Right lobe of liver (tissue), 6 donors: Measurements from ENCODE around the gene TMCC3. TPM values are rescaled to one million over a fixed set of nuclear protein-coding genes. Genes with fewer than 3 reads are reported as not detected.

Source experiments
- ATAC-seq, 4 donors: fragments of 200-7000 bp; cut with Tn5 transposase; one replicate each; pipeline ENCODE4 v1.9.1; 2020; ENCODE audit warnings: mild to moderate bottlenecking in 4 of 4, moderate library complexity in 4 of 4
- DNase-seq, 3 donors: peaks; one replicate each; pipeline ENCODE4 v3.0.0-alpha.2; 2020
- H3K27ac ChIP-seq, 3 donors: fragments of 200-600 bp; one replicate each; pipeline ENCODE4 v1.8.0; 2022
- H3K27me3 ChIP-seq, 2 donors: fragments of 200-600 bp; one replicate each; pipeline ENCODE4 v1.8.0; 2022
- H3K36me3 ChIP-seq, 4 donors: fragments of 200-600 bp; sonication (generic) in 1 of 4; one replicate each; pipeline versions ENCODE4 v1.5.1 to v1.8.0; 2017 to 2022; ENCODE audit warnings: control low read depth in 1 of 4
- H3K4me1 ChIP-seq, 4 donors: fragments of 200-600 bp; sonication (generic) in 1 of 4; one replicate each; pipeline versions ENCODE4 v1.5.1 to v1.8.0; 2017 to 2022; ENCODE audit warnings: control low read depth in 1 of 4
- H3K4me3 ChIP-seq, 3 donors: fragments of 200-600 bp; one replicate each; pipeline ENCODE4 v1.8.0; 2022
- H3K9me3 ChIP-seq, 4 donors: fragments of 200-600 bp; sonication (generic) in 1 of 4; one replicate each; pipeline versions ENCODE4 v1.5.1 to v1.8.0; 2017 to 2022; ENCODE audit warnings: control low read depth in 1 of 4
- CTCF ChIP-seq, 4 donors: fragments of 200-600 bp in 3 of 4; fragments of 450-650 bp in 1 of 4; IDR thresholded peaks; one replicate each; pipeline versions ENCODE4 v1.5.1 to v1.8.0; 2016 to 2022; ENCODE audit warnings: antibody characterized with exemption in 4 of 4, mild to moderate bottlenecking in 2 of 4
- POLR2A ChIP-seq: fragments of 450-650 bp; IDR thresholded peaks from one replicate; pipeline ENCODE4 v1.6.1; 2017; ENCODE audit warnings: antibody characterized with exemption, mild to moderate bottlenecking
- WGBS: methylation state at CpG from one replicate; pipeline ENCODE4 v1.1.6; 2018; ENCODE audit warnings: low coverage, low lambda C conversion rate; ENCODE audit not compliant: insufficient coverage; ENCODE audit errors: missing lambda C conversion rate; 5-methylcytosine and 5-hydroxymethylcytosine counted together
- intact Hi-C, 2 donors: fragments of 100-400 bp; cut with DNase I; formaldehyde crosslinking; loops; one replicate each; pipeline versions ENCODE4 v1.11.2 to v1.14.1; 2022
- total RNA-seq, 6 experiments: library from RNA; depleted of rRNA in 2 of 6; stranded (reverse); fragments of >200 nt in 2 of 6; fragmentation: NEBNext Ultra II Directional in 3 of 6; extraction: Animal tissue kit (Norgen Biotek cat#: 25700) in 3 of 6; gene quantifications; one replicate each; pipeline versions ENCODE4 v1.1.0 to v1.2.4, GENCODE V29; 2016 to 2023
- donor health status: DM: no; HTN: yes; CAD: no.
- donor health status: DM: no; HTN: no; CAD: no.
- donor health status: DM: no; HTN: no; CAD: no.
- donor health status: DM: no; HTN: yes; CAD: no.
- donor health status: DM: no; HTN: yes; CAD: no.

TMCC3 gene
- total RNA-seq, 6 experiments from 2014 or later = 2.1 to 6.2 (median 3.2) TPM

- no peaks in the 10 kb centered on the region for H3K36me3 ChIP-seq
- H3K4me1 ChIP-seq = no peaks in the 10 kb centered on the region
- no peaks in the 10 kb centered on the region for H3K9me3 ChIP-seq
- no peaks in the 10 kb centered on the region for H3K27me3 ChIP-seq
- no peak overlapping the region for H3K27ac ChIP-seq
- DNase-seq (no peak), ATAC-seq (no peak)
- WGBS = 83% methylated on average over 3 of the region's 4 CpGs
- TF ChIP-seq POLR2A (no peak), CTCF (IDR thresholded peaks at IDR 0.05) (no peak)
- H3K4me3 ChIP-seq = no peak overlapping the region
- intact Hi-C loops = no loop called here
These were observed 29.3 kb upstream of the TMCC3 start for GRCh38 chr12:94679554-94680195.

DNA sequence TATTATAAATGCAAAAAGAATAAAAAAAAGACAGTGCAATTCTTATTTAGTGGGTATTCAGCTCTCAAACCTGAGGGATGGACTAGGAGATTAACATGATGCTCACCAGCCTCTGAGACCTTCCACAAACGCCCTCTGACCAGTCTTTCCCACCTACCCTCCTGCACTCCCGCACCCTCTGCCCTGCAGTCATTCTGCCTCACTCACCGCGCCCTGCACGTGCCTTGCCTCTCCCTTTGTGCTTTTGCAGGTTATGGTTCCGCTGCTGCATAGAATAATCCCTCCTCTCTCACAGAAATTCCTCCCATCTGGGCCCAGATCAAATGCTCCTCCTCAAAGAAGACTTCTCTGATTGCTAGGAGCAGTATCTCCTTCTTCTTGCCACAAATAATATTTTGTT is 28.5 kb upstream of the TMCC3 start:
- DNase-seq = no peak
- no peak overlapping the region for H3K4me3 ChIP-seq
- WGBS = 79% methylated on average over 6 of the region's 6 CpGs
- no peak for ATAC-seq
- no peaks in the 10 kb centered on the region for H3K27me3 ChIP-seq
- no peak overlapping the region for H3K27ac ChIP-seq
- no peaks in the 10 kb centered on the region for H3K4me1 ChIP-seq
- intact Hi-C loops = no loop called here
- no peaks in the 10 kb centered on the region for H3K36me3 ChIP-seq
- no peak for TF ChIP-seq POLR2A
- no peak for TF ChIP-seq CTCF (IDR thresholded peaks at IDR 0.05)
- H3K9me3 ChIP-seq = no peaks in the 10 kb centered on the region

- DNase-seq (no peak), ATAC-seq (no peak)
- no peak for TF ChIP-seq CTCF (IDR thresholded peaks at IDR 0.05)
- TF ChIP-seq POLR2A = no peak
- H3K4me3 ChIP-seq = no peak overlapping the region
- no peaks in the 10 kb centered on the region for H3K27me3 ChIP-seq
- H3K36me3 ChIP-seq = no peaks in the 10 kb centered on the region
- H3K9me3 ChIP-seq = no peaks in the 10 kb centered on the region
- H3K27ac ChIP-seq = no peak overlapping the region
- 50% methylated on average over 8 of the region's 9 CpGs for WGBS
- H3K4me1 ChIP-seq = no peaks in the 10 kb centered on the region
- intact Hi-C loops = no loop called here
These were observed 28.0 kb upstream of the TMCC3 start for GRCh38 chr12:94678379-94678778.

GRCh38 chr12:94677778-94678177 is 27.4 kb upstream of the TMCC3 start:
- Histone ChIP-seq H3K27me3 (no peaks in the 10 kb centered on the region), H3K4me3 (no peak overlapping the region), H3K9me3 (no peaks in the 10 kb centered on the region), H3K36me3 (no peaks in the 10 kb centered on the region), H3K4me1 (no peaks in the 10 kb centered on the region), H3K27ac (no peak overlapping the region)
- intact Hi-C loops = no loop called here
- ATAC-seq (peak in 1 of 4 donors; percentile 9), DNase-seq (no peak)
- TF ChIP-seq CTCF (IDR thresholded peaks at IDR 0.05) = no peak
- TF ChIP-seq POLR2A = no peak
- no CpG with 5 or more reads among the region's 1 CpG for WGBS

DNA sequence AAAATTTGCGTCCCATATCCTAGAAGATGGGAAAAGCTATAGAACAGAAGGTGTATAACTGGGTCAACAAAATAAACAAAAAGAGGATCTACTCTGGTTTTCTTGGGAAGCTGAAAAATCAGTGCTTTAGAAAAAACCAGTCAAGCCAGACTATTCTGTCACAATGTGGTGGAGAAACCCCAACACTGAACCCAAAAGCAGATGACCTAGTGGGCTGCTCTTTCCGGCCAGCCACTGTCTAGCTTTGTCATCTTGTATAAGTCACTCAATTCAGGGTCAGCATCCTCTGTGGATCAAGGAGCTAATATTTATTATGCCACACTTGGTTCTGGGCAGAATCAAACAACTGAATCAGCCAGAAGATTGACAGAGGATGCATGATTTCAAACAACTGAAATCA is 26.6 kb upstream of the TMCC3 start:
- Histone ChIP-seq H3K9me3 (no peaks in the 10 kb centered on the region), H3K27me3 (no peaks in the 10 kb centered on the region), H3K27ac (peak overlapping the region; percentile 33 to 55 (median 50)), H3K4me3 (no peak overlapping the region), H3K4me1 (no peaks in the 10 kb centered on the region), H3K36me3 (no peaks in the 10 kb centered on the region)
- 66% methylated on average over 2 of the region's 2 CpGs for WGBS
- intact Hi-C loops = no loop called here
- DNase-seq (no peak), ATAC-seq (peak in 2 of 4 donors; percentile 7 to 18)
- TF ChIP-seq CTCF (IDR thresholded peaks at IDR 0.05) = no peak
- no peak for TF ChIP-seq POLR2A
